ENCODE data around the gene MBOAT7. TPM values are rescaled to one million over a fixed set of nuclear protein-coding genes. Genes with fewer than 3 reads are reported as not detected.
"Not testable (repeated sequence)": the region's sequence is repeated elsewhere in the genome, so short reads cannot be mapped to it uniquely, and the experiment has no call there.

MBOAT7 gene, protein sequence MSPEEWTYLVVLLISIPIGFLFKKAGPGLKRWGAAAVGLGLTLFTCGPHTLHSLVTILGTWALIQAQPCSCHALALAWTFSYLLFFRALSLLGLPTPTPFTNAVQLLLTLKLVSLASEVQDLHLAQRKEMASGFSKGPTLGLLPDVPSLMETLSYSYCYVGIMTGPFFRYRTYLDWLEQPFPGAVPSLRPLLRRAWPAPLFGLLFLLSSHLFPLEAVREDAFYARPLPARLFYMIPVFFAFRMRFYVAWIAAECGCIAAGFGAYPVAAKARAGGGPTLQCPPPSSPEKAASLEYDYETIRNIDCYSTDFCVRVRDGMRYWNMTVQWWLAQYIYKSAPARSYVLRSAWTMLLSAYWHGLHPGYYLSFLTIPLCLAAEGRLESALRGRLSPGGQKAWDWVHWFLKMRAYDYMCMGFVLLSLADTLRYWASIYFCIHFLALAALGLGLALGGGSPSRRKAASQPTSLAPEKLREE
- 10 to 100 TPM; 20.5 to 59.8 (median 30.3) TPM for total RNA-seq

DNA sequence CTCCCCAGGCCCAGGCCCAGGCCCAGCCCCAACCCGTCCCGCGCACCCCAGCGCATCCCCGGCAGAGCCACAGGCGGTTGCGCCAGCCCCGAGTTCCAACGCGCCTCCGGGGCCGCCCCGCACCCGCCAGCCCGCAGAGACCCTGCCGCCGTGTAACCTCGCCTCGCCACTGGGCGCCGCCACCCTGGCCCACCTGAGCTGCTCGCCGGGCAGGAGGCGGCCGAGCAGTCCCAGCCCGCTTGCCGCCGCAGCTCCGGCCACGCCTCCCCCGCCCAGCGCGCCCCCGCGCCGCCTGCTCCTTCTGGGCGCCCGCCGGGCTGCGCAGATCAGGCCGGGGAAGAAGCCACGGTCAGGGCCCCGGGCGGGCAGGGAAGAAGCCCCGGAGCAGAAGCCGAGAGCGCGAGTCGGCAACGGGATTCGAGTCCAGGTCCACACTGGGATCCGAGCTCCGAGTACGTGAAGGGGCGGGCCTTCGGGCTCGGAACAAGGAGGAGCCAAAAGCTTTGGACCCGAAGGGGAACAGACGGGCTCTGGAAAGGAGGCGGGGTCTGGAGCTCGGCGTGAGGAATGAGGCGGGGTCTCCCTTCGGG lies at the start of gene MBOAT7:
MBOAT7 (minus strand) TSS at position 436 of the 590 bp plus-strand sequence. CDS start 1,072 bp downstream, outside the sequence.
- H3K27ac ChIP-seq, result peak within 1 kb of the TSS; percentile 97 to 99
- WGBS, 10 experiments, result 0 to 2% methylated on average over 3 to 8 of the region's 64 CpGs; no CpG with 5 or more reads in 8 of the 10 experiments
- H3K4me1 ChIP-seq (replicated peaks in 1 of 2), result peaks cover 10 to 11% of the 10 kb centered on the region in 2 donors
- H3K4me3 ChIP-seq, result peak within 1 kb of the TSS; percentile 79 to 94 (median 87)
- ATAC-seq (replicated peaks in 6 of 8), result peak in 7 of 8 experiments; percentile 26 to 38 (median 35)
- in situ Hi-C loops (cut with MboI; ENCODE audit: low pct_unique_long_range_greater_than_20kb in 2 of 9, low sequenced_read_pairs in 9 of 9, unreplicated experiment in 9 of 9), result no loop called here

DNA sequence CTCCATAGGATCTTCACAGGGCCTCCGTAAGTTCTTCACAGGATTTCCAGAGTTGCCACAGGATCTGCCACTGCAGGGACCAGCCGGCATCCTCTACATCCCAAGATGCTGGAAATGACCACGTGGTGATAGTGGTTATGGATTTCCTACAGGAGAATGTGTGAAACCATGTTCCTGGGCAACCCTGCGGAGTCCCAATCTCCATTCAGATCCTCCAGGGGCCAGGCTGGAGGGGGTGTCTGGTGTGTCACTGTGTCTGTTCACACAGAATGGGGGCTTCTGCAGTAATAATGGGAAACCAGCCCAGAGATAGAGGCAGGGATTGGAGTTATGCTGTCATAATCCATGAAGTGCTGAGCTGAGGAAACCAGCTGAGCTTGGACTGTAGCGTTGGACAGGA lies 44.6 kb upstream of the MBOAT7 start:
- no peak overlapping the region for H3K4me3 ChIP-seq
- H3K27ac ChIP-seq, result no peak overlapping the region
- in situ Hi-C loops (cut with MboI; ENCODE audit: low pct_unique_long_range_greater_than_20kb in 2 of 9, low sequenced_read_pairs in 9 of 9, unreplicated experiment in 9 of 9), result loop anchor here in 1 of 9 experiments (10.0 kb wide), 1 partner anchor 69 kb away; no protein-coding TSS in a partner anchor
- ATAC-seq (replicated peaks in 6 of 8), result no peak
- H3K4me1 ChIP-seq (replicated peaks in 1 of 2), result peaks cover 0 to 2% of the 10 kb centered on the region in 2 donors
- 8 to 67% (median 37%) methylated on average over 1 to 5 of the region's 5 CpGs; no CpG with 5 or more reads in 2 of the 10 experiments for WGBS, 10 experiments

DNA sequence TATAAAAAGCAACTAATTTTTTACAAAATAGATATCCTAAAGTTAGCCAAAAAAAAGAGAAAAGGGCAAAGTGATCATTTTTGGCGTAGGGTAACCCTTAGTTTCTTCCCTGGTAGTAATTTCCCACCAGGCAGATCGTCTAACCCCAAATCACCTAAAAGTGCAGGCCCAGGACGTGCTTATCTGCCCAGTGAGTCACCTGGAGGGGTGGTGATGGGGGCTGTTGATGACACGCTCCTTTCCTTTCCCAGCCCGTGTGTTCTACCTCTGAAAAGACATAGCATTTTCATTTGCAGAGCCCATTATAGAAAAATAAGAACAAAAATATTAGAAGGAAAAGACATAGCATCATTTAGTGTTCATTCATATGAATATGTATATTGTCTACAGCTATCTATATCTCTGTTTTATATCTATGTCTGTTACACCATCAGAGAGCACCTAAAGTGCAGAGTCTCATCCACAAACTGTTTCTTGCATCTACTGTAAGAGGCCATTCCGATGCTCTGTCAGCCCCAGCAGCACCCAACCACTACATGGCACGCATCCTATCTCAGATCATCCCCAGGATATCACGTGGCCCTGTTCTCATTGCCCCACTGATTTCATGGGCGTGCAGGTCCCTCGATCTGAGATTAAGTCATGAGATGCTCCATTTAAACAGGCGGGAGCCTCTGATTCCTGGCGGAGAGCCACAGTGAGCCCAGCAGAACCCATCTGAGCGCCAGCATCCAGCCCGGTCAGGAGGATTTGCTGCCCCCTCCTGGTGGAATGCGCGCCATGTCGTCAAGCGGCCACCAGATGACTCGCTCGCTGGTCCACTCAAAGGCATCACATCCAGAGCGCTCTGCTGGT lies 41.9 kb upstream of the MBOAT7 start:
- peaks cover 0 to 2% of the 10 kb centered on the region in 2 donors for H3K4me1 ChIP-seq (replicated peaks in 1 of 2)
- no peak overlapping the region for H3K27ac ChIP-seq
- 8 to 60% (median 29%) methylated on average over 1 to 19 of the region's 21 CpGs for WGBS, 10 experiments
- in situ Hi-C loops (cut with MboI; ENCODE audit: low pct_unique_long_range_greater_than_20kb in 2 of 9, low sequenced_read_pairs in 9 of 9, unreplicated experiment in 9 of 9), result loop anchor here in 1 of 9 experiments (10.0 kb wide), 1 partner anchor 67 kb away; no protein-coding TSS in a partner anchor
- peak; percentile 96 to 100 (median 98) for ATAC-seq (replicated peaks in 6 of 8)
- H3K4me3 ChIP-seq, result peak overlapping the region in 1 of 5 donors; percentile 9

DNA sequence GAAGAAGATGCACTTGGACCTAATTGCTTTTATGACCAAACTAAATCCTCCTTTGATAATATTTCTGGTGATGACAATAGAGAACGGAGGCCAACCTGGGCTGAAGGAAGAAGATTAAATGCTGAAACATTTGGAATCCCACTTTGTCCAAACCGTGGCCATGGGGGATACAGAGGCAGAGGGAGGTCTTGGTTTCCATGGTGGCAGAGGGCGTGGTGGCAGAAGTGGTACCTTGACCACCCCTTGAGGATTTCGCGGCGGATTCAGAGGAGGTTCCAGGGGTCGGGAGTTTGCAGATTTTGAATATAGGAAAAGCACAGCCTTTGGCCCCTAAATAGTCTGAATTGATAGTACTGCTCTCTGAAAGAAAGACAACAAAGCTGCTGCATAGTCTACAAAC lies 40.7 kb upstream of the MBOAT7 start:
- in situ Hi-C loops (cut with MboI; ENCODE audit: low pct_unique_long_range_greater_than_20kb in 2 of 9, low sequenced_read_pairs in 9 of 9, unreplicated experiment in 9 of 9), result loop anchor here in 1 of 9 experiments (10.0 kb wide), 1 partner anchor 65 kb away; no protein-coding TSS in a partner anchor
- Histone ChIP-seq H3K4me3 (no peak overlapping the region), H3K27ac (no peak overlapping the region), H3K4me1 (replicated peaks in 1 of 2) (peaks cover 0 to 2% of the 10 kb centered on the region in 2 donors)
- ATAC-seq (replicated peaks in 6 of 8), result no peak
- 51 to 94% (median 75%) methylated on average over 3 to 7 of the region's 7 CpGs for WGBS, 10 experiments

DNA sequence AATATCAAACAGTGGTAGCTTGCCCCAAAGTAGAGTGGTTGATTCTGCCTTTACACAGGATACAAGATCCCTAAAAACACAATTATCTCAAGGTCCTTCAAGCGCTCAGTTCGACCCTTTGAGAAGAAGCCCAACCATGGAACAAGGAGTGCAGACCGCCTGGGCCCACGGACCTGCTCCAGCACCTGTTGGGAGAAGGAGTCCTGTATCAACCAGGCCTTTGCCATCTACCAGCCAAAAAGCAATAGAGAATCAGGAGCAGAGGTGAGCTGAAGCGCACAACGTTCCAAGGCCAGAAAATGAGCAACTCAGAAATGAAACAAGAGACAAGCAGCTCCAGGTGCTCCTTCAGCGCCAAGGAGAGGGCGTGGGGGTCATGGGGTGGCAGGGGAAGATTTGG lies 39.8 kb upstream of the MBOAT7 start:
- ATAC-seq (replicated peaks in 6 of 8), result no peak
- Histone ChIP-seq H3K27ac (no peak overlapping the region), H3K4me1 (replicated peaks in 1 of 2) (peaks cover 0 to 2% of the 10 kb centered on the region in 2 donors), H3K4me3 (no peak overlapping the region)
- in situ Hi-C loops (cut with MboI; ENCODE audit: low pct_unique_long_range_greater_than_20kb in 2 of 9, low sequenced_read_pairs in 9 of 9, unreplicated experiment in 9 of 9), result no loop called here
- WGBS, 10 experiments, result 33 to 100% (median 86%) methylated on average over 1 to 8 of the region's 8 CpGs; no CpG with 5 or more reads in 3 of the 10 experiments

DNA sequence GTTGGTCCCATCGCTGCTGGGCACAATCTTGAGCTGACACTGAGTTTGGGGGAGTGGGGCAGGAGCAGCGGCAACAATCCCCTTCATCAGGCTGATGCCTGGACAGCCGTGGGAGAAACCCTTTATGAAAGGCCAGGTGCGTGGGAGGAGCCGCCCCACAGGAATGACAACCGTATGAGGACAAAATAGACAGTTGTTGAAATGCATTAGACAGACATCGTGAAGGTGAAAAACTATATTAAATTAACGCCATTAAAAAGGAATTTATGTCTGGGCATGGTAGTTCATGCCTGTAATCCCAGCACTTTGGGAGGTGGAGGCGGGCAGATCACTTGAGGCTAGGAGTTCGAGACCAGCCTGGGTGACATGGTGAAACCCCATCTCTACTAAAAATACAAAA lies 35.2 kb upstream of the MBOAT7 start:
- H3K27ac ChIP-seq; in situ Hi-C loops (cut with MboI; ENCODE audit: low pct_unique_long_range_greater_than_20kb in 2 of 9, low sequenced_read_pairs in 9 of 9, unreplicated experiment in 9 of 9); H3K4me3 ChIP-seq; ATAC-seq (replicated peaks in 6 of 8); H3K4me1 ChIP-seq (replicated peaks in 1 of 2): not testable (repeated sequence)
- 77 to 94% (median 81%) methylated on average over 2 to 7 of the region's 10 CpGs; no CpG with 5 or more reads in 2 of the 10 experiments for WGBS, 10 experiments

DNA sequence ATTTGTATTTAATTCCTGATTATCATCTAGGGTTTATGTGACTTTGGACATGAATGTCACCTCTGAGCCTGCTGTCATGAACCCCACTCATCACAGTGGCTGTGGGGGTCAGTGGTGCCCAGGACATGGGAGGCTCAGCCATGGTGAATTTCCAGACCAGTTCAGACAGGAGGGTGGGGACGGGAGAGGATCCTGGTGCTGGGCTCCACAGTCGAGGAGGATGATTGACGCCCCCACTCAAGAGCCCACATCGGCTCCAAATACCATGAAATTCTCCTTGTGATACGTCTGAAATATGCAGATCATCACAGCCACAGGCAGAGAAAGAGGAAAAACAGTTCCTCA lies 34.5 kb upstream of the MBOAT7 start:
- H3K4me3 ChIP-seq; H3K4me1 ChIP-seq (replicated peaks in 1 of 2); ATAC-seq (replicated peaks in 6 of 8); in situ Hi-C loops (cut with MboI; ENCODE audit: low pct_unique_long_range_greater_than_20kb in 2 of 9, low sequenced_read_pairs in 9 of 9, unreplicated experiment in 9 of 9); H3K27ac ChIP-seq: not testable (repeated sequence)
- WGBS, 10 experiments, result 100% methylated on average over 1 of the region's 5 CpGs; no CpG with 5 or more reads in 9 of the 10 experiments

DNA sequence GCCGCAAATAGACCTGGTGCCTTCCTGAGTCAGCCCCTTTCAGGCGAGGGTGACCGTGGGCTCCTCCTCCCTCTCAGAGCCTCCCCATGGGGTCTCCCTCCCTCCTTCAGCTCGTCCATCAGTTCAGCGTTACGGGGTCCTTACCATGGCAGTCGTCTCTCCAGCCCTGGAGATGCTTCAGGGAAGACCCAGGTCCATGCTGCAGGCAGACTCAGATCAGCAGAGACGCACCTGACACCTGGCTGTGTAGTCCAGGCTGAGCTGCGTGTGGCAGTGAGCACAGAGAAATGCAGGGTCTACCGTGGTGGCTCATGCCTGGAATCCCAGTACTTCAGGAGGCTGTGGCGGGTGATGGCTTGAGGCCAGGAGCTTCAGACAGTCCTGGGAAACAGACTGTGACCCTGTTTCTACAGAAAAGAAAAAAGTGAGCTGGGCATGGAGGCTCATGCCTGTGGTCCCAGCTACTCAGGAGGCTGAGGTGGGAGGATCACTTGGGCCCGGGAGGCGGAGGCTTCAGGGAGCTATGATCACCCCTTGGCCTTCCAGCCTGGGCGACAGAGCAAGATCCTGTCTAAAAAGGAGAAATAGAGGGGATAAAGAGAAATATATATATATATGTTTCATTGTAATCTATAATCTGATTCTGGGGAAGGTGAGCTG lies 34.0 kb upstream of the MBOAT7 start:
- H3K4me3 ChIP-seq; H3K27ac ChIP-seq; H3K4me1 ChIP-seq (replicated peaks in 1 of 2); in situ Hi-C loops (cut with MboI; ENCODE audit: low pct_unique_long_range_greater_than_20kb in 2 of 9, low sequenced_read_pairs in 9 of 9, unreplicated experiment in 9 of 9): not testable (repeated sequence)
- peak in 5 of 8 experiments; percentile 10 to 82 (median 24) for ATAC-seq (replicated peaks in 6 of 8)
- WGBS, 10 experiments, result 25 to 69% (median 49%) methylated on average over 2 to 10 of the region's 14 CpGs; no CpG with 5 or more reads in 6 of the 10 experiments

DNA sequence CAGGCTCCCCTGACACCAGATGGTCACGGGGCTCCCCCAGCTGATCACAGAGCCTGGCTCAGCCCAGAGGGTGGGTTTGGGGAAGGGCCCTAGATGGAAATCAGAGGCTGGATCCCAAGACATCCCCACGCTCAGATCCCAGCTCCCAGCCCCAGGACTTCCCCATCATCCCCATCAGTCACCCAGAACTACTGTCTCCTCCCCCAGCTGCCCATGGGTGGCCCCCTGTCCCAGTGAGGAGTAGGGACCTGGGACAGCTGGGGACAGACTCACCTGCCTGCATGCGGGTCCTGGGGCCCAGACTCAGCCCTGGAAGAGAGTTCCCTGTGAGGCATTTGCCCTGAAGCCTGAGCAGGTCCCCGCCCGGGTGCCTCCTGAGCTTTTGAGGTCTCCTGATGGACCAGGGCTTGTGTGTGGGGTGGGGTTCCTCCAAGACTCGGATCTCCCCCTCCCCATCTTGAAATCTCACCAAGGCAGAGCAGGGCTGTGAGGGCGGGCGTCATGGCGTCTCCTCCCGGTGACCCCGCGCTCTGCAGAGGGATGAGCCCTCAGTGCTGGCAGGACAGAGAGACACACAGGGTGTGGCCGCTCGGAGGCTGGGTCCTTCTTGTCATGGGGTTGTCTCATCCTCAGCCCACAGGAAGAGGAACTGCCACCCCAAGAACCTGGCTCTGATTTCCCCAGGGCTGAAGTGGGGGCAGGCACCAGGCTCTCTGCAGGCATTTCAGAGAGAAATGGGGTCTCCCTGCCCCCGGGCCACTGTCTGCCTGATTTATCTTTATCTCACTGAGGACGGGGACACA lies 33.3 kb upstream of the MBOAT7 start, which contains the start of gene LILRB3:
LILRB3 (minus strand) TSS at position 534 of the 803 bp plus-strand sequence; CDS start at position 503, 31 bp downstream.
- H3K4me1 ChIP-seq (replicated peaks in 1 of 2); H3K27ac ChIP-seq; in situ Hi-C loops (cut with MboI; ENCODE audit: low pct_unique_long_range_greater_than_20kb in 2 of 9, low sequenced_read_pairs in 9 of 9, unreplicated experiment in 9 of 9); H3K4me3 ChIP-seq: not testable (repeated sequence)
- 56 to 80% (median 70%) methylated on average over 2 to 11 of the region's 16 CpGs; no CpG with 5 or more reads in 4 of the 10 experiments for WGBS, 10 experiments
- peak; percentile 18 to 72 (median 26) for ATAC-seq (replicated peaks in 6 of 8)

DNA sequence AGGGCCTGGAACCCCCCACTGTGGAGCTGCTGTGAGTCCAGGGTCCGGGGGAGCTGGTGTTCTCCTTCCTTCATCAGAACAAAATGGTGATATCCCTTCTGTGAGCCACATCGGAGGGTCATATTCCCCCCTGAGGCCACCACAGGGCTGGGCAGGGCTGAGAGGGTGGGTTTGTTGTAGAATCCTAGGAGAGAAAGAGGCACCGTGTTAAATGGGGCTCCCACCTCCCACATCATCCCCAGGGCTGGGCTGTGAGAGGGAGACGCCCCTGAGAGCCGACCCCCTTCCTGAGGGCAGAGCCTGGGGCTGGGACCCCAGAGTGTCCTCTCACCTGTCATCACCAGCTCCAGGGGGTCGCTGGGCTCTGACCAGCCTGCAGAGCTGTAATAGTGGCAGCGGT lies 32.6 kb upstream of the MBOAT7 start:
- ATAC-seq (replicated peaks in 6 of 8); H3K27ac ChIP-seq; H3K4me1 ChIP-seq (replicated peaks in 1 of 2); in situ Hi-C loops (cut with MboI; ENCODE audit: low pct_unique_long_range_greater_than_20kb in 2 of 9, low sequenced_read_pairs in 9 of 9, unreplicated experiment in 9 of 9); H3K4me3 ChIP-seq: not testable (repeated sequence)
- WGBS, 10 experiments, result 80 to 90% methylated on average over 1 to 2 of the region's 7 CpGs; no CpG with 5 or more reads in 8 of the 10 experiments

DNA sequence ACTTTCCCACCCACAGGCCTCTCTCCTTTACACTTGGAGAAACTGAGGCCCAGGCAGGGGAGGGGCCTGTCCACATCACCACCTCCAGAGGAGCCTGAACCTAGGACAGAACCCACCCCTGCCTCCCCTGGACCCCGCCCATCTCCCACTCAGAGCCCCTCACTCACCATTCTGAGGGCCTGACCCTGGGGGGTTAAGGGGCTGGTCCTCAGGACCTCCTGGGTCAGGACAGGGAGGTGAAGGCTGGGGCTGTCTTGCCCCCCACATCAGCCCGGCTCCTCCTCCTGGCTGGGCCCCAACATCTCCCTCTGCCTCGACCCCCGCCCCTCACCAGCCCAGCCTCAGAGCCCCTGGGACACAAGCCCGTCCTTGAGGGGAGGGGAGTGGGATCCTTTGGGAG lies 30.3 kb upstream of the MBOAT7 start:
- ATAC-seq (replicated peaks in 6 of 8); in situ Hi-C loops (cut with MboI; ENCODE audit: low pct_unique_long_range_greater_than_20kb in 2 of 9, low sequenced_read_pairs in 9 of 9, unreplicated experiment in 9 of 9); H3K4me1 ChIP-seq (replicated peaks in 1 of 2); H3K4me3 ChIP-seq; H3K27ac ChIP-seq: not testable (repeated sequence)
- WGBS, 10 experiments, result no CpG with 5 or more reads among the region's 5 CpGs

All from motor neuron (in vitro differentiated cells).